ENCODE results near the gene FUOM. TPM values are rescaled to one million over a fixed set of nuclear protein-coding genes. Genes with fewer than 3 reads are reported as not detected.
A peak's percentile ranks its signal among the peaks of the same experiment; 100 is the strongest.

FUOM gene
- total and polyA plus RNA-seq, 9 of the 15 experiments (the other 6 are each of a cell fraction or from before 2014, with no cell fraction given) = 1.8 to 96.1 (median 27.0) TPM

- peaks cover 0 to 50% of the 10 kb centered on the region in 2 experiments; a peak in 3 of 5 replicates for H3K4me1 ChIP-seq (replicated peaks in 1 of 2; ENCODE audit: control insufficient read depth in 2 of 2, insufficient read depth in 2 of 2, low read length in 2 of 2)
- TF ChIP-seq ZBTB2 (IDR thresholded peaks at IDR 0.05) = no peak
- TF ChIP-seq ILK (tag; IDR thresholded peaks at IDR 0.05; ENCODE audit: borderline replicate concordance, low read depth) = no peak
- TF ChIP-seq DLX4 (CRISPR knock-in tag; IDR thresholded peaks at IDR 0.05) = no peak
- TF ChIP-seq HBP1 (CRISPR knock-in tag; IDR thresholded peaks at IDR 0.05) = no peak
- TF ChIP-seq E2F3 (CRISPR knock-in tag; IDR thresholded peaks at IDR 0.05) = no peak
- TF ChIP-seq HNRNPL (IDR thresholded peaks at IDR 0.05; ENCODE audit: low read depth, low read length) = no peak
- no peak for TF ChIP-seq ZNF444 (CRISPR knock-in tag; IDR thresholded peaks at IDR 0.05)
- no peak for TF ChIP-seq ZNF778 (CRISPR knock-in tag; IDR thresholded peaks at IDR 0.05)
- TF ChIP-seq ZNF551 (CRISPR knock-in tag; IDR thresholded peaks at IDR 0.05) = no peak
- TF ChIP-seq RBM22 (IDR thresholded peaks at IDR 0.05; ENCODE audit: low read depth, low read length, poor library complexity, severe bottlenecking) = no peak
- in situ Hi-C loops (cut with MboI) = no loop called here
- H3K36me3 ChIP-seq (ENCODE audit: control insufficient read depth, insufficient read depth, low read length) = no peaks in the 10 kb centered on the region
- DNase-seq (ENCODE audit: extremely low read depth in 1 of 4, low spot score in 3 of 4) (peak in 1 of 4 experiments; percentile 17), ATAC-seq (no peak), FAIRE-seq (no peak)
- no peaks in the 10 kb centered on the region for H3K79me2 ChIP-seq (ENCODE audit: control insufficient read depth, insufficient read depth, low read length)
- H3K9me3 ChIP-seq (replicated peaks; ENCODE audit: control insufficient read depth, insufficient read depth, low read depth, low read length) = no peaks in the 10 kb centered on the region
- peak overlapping the region in 1 of 2 experiments; percentile 13; a peak in 1 of 4 replicates for H3K9ac ChIP-seq (ENCODE audit: insufficient read depth in 1 of 2, low read depth in 2 of 2, low read length in 2 of 2)
- intact Hi-C loops (cut with micrococcal nuclease) = loop anchor here (5.0 to 10.0 kb wide), 3 partner anchors 69 to 159 kb away; partner anchors contain the start of gene MTG1
- no peak overlapping the region for H3K4me3 ChIP-seq
- WGBS (ENCODE audit: insufficient coverage, low coverage, missing lambda C conversion rate) = 21% methylated on average over 24 of the region's 91 CpGs
- CTCF ChIA-PET (ENCODE audit: low intra/inter-chr PET ratio) = no interaction called here
- H3K27me3 ChIP-seq (ENCODE audit: control insufficient read depth in 2 of 2, insufficient read depth in 2 of 2, low read length in 2 of 2) = no peaks in the 10 kb centered on the region; a peak in 1 of 5 replicates
- no TSS peak for BruUV-seq (replicated peaks)
- no peaks in the 10 kb centered on the region for H4K20me1 ChIP-seq (replicated peaks; ENCODE audit: control insufficient read depth, insufficient read depth, low read length)
- POLR2A ChIA-PET = no interaction called here
- no peak overlapping the region for H3K4me2 ChIP-seq (ENCODE audit: insufficient read depth, low read length)
- no peak overlapping the region for H2AFZ ChIP-seq (ENCODE audit: low read depth, low read length)
- no peak overlapping the region for H3K27ac ChIP-seq (ENCODE audit: extremely low read depth, low read depth, low read length)
- H3K9me1 ChIP-seq (ENCODE audit: control insufficient read depth, insufficient read depth, low read length) = no peaks in the 10 kb centered on the region
These were observed 32.2 kb downstream of the FUOM start for GRCh38 chr10:133325440-133326222.

All from K562 (cell line).